ENCODE data around the gene LIPA.

The LIPA gene

DNA sequence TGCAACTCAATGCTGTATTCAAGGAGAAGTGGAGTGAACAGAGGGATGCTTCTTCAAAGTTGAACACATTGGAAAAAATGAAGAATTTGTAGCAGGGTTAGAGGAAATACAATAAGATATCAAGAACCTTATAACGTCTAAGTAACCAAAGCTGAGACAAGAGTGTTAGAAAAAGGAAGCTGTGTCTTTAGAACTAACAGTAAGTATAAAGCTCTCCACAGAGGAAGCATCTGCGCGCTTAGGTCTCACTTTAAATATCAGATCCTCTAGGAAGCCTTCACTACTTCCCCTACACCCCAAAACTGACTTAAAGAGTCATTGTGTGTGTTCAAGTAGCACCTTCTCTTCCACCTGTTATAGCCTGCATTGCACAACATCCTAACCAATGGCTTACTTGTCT lies 87.5 kb downstream of the LIPA start:
- Histone ChIP-seq H3K14ac (ENCODE audit: low read length in 2 of 2) (no peak overlapping the region), H3K4ac (ENCODE audit: low read depth in 1 of 2, low read length in 2 of 2) (no peak overlapping the region), H3K4me3 (ENCODE audit: insufficient read depth in 1 of 2, low read depth in 1 of 2, low read length in 2 of 2) (no peak overlapping the region), H3K36me3 (ENCODE audit: control insufficient read depth in 1 of 2, insufficient read depth in 2 of 2, low read depth in 1 of 2, low read length in 2 of 2) (no peaks in the 10 kb centered on the region), H2BK12ac (ENCODE audit: low read length in 2 of 2) (no peak overlapping the region), H3K23ac (ENCODE audit: low read length in 2 of 2) (no peak overlapping the region), H3K4me2 (ENCODE audit: low read length, poor library complexity, severe bottlenecking) (no peak overlapping the region), H3K18ac (ENCODE audit: low read depth in 1 of 2, low read length in 2 of 2) (no peak overlapping the region), H4K8ac (ENCODE audit: low read length) (no peak overlapping the region), H2BK120ac (ENCODE audit: low read depth, low read length) (no peak overlapping the region), H3K27me3 (ENCODE audit: control insufficient read depth in 1 of 2, insufficient read depth in 1 of 2, low read length in 2 of 2) (peaks cover 0 to 19% of the 10 kb centered on the region in 2 experiments), H4K91ac (ENCODE audit: low read length) (no peak overlapping the region), H3K79me1 (replicated peaks; ENCODE audit: low read length, poor library complexity, severe bottlenecking) (no peaks in the 10 kb centered on the region), H3K9me3 (ENCODE audit: control insufficient read depth, low read length) (no peaks in the 10 kb centered on the region), H2BK15ac (ENCODE audit: low read depth, poor library complexity, severe bottlenecking) (no peak overlapping the region), H3K9ac (ENCODE audit: low read length) (no peak overlapping the region), H3K27ac (ENCODE audit: low read length, poor library complexity, severe bottlenecking) (no peak overlapping the region), H2BK5ac (ENCODE audit: low read depth, low read length, poor library complexity, severe bottlenecking) (no peak overlapping the region), H2AK5ac (ENCODE audit: low read length, severe bottlenecking) (no peak overlapping the region), H2AFZ (ENCODE audit: low read depth, low read length) (no peak overlapping the region), H3K4me1 (ENCODE audit: control insufficient read depth, insufficient read depth, low read depth, low read length) (no peaks in the 10 kb centered on the region)
- WGBS = 100% methylated on average over 2 of the region's 3 CpGs
- DNase-seq = no peak
